HG03342 (cell line): ENCODE results near the gene SLC22A4.
A peak's percentile ranks its signal among the peaks of the same experiment; 100 is the strongest.

Experiments used
- ATAC-seq: cut with Tn5 transposase; IDR thresholded peaks from one replicate; pipeline ENCODE4 v1.9.1; 2021; ENCODE audit warnings: mild to moderate bottlenecking, moderate library complexity; ENCODE audit not compliant: unreplicated experiment

The SLC22A4 gene

DNA sequence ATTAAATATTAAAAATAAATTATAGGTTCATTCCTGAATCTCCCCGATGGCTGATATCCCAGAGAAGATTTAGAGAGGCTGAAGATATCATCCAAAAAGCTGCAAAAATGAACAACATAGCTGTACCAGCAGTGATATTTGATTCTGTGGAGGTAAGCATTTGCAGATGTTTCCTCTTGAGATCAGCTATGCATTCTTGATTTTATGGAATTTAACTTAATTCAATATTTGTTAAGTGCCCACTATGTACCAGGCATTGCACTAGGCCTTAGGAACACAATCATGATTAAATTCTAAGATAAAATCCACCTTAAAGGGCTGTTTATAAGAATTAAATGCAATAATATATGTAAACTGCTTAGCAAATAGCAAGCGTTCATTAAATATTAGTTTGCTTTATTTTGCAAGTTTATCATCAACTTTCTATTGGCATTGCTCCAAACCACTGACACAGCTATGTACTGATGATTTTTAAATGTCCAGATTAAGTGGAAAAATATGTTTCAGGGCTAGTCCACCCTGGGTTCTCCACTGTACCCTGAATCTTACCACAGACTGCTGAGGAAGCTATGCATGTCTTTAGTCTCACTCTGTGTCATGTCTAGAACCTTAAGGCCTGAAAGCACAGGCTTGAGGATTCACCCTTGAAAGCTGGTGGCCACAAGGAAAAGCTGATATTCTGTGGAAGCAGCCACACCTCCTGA is 33.2 kb downstream of the SLC22A4 start:
- ATAC-seq, result no peak

GRCh38 chr5:132334812-132335211 is 40.6 kb downstream of the SLC22A4 start:
- ATAC-seq, result no peak

- ATAC-seq, result no peak
These were observed 41.2 kb downstream of the SLC22A4 start for GRCh38 chr5:132335402-132335801.

- ATAC-seq, result no peak
These were observed 45.3 kb downstream of the SLC22A4 start for GRCh38 chr5:132339502-132339901.

DNA sequence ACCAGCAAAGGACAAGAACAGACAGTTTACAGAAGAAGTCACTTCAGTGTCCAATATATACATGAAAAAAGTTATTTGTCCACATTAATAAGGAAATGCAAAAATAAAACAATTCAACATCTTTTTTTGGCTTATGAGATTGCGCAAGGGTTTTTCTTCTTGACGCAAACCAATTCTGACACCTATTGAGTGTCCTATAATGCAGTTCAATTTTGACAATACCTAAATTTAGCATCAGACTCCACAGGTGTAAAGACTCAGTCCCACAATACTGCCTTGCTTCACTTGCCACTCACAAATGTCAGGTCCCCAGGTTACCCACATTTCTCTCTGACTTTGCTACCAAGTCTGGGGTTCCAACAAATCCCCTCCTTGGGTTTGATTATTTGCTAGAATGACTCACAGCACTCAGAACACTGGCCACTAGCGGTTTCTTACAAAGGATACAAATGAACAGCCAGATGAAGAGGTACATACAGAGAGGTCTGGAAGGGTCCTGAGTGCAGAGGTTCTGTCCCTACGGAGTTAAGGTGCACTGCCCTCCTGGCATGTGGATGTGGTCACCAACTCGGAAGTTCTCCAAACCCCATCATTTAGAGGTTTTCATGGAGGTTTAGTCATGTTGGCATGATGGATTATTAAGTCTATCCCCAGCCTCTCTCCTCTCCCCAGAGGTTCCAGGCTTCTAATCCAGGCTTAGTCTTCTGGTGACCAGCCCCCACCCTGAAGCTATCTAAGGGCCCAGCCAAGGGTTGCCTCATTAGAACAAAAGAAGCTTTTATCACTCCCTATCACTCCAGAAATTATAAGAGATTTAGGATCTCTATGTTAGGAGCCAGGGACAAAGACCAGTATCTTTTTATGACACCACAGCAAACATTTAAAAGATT is 48.3 kb downstream of the SLC22A4 start:
- ATAC-seq, result no peak

- ATAC-seq, result no peak
These were observed 50.8 kb downstream of the SLC22A4 start for GRCh38 chr5:132344775-132345514.

DNA sequence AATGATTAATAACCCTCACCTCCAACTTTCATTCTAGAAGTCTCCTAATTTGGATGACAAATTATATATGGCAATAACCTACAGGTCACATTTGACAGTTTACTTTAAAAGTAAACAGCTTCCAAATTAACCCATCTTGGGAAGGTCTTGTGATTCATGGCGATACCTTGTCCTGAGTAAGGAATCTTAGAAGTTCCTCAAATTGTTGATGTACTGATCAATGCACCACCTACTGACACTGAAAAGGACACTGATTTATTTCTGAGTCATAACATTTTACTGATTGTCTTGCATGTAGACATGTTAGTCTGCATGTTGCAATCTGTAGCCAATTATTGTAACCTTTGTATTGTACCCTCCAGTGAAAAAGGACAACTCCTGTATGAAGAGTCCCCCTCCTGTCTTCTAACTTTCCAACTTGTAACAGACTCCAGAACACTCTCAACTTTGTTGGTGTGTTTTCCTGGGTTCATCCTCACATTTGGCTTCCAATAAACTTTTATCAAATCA is 59.3 kb downstream of the SLC22A4 start:
- ATAC-seq, result no peak

DNA sequence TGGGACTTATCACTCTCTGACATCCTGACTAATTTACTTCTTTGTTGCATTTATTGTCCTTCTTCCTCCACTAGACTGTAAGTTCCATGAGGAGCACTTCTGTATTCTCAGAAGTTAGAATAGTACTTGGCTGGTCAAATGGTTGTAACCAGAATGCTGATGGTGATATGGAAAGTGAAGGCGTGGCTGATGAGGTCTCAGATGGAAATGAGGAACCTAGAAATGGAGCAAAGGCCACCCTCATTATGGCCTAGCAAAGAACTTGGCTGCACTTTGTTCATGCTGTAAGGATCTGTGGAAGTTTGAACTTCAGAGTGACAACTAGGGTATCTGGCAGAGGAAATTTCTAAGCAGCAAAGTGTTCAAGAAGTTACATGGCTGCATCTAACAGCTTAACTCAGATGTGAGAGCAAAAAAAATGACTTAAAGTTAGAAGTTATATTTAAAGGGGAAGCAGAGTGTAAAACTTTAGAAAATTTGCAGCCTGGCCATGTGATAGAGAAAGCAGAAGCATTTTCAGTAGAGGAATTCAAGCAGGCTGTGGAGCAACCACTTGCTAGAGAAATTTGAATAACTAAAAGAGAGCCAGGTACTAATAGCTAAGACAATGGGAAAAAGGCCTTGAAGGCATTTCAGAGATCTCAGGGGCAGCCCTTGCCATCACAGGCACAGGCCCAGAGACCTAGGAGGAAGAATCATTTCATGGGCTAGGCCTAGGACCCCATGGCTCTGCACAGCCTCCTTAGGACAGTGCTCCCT is 60.4 kb downstream of the SLC22A4 start:
- ATAC-seq, result no peak

DNA sequence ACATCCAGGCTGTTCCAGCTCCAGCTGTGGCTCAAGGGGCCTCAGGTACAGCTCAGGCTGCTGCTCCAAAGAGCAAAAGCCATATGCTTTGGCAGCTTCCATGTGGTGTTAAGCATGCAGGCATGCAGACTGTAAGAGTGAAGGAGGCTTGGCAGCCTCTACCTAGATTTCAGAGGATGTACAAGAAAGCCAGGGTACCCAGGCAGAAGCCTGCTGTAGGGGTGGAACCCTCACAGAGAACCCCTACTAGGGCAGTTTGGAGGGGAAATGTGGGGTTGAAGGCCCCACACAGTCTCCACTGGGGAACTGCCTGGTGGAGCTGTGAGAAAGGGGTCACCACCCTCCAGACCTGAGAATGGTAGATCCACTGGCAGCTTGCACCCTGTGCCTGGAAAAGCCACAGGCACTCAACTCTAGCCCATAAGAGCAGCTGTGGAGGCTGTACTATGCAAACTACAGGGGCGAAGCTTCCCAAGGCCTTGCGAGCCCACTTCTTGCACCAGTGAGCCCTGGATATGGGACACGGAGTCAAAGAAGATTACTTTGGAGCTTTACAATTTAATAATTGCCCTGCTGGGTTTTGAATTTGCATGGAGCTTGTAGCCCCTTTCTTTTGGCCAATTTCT is 61.1 kb downstream of the SLC22A4 start:
- ATAC-seq, result no peak

DNA sequence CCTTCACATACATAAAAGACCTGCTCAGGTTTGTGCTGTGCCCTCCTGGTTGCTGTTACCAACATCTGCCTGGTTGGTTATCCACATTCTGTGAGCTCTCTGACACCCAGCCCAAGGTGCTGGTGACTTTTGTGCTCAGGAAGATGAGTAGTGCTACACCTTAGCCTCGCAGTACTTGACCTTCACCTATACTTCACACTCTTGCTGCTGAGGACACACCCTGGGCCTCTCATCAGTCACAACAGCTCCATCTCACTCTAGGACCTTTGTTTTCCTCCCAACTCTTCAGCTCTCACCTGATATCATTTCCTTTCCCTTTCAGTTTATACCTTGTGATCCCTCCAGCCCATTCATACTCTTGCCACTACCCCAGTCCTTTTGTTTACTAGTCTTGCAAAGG is 64.6 kb downstream of the SLC22A4 start:
- ATAC-seq, result no peak

DNA sequence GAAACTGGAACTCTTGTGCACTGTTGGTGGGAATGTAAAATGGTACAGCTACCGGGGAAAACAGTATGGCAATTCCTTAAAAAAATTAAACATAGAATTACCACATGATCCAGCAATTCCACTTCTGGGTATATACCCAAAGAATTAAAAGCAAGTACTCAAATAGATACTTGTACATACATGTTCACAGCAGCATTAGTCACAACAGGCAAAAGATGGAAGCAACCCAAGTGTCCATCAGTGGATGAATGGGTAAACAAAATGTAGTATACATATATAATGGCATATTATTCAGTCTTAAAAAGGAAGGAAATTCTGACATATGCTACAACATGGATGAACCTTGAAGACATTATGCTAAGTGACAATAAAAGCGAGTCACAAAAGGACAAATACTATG is 67.9 kb downstream of the SLC22A4 start:
- no peak for ATAC-seq

- no peak for ATAC-seq
These were observed 69.4 kb downstream of the SLC22A4 start for GRCh38 chr5:132363431-132364112.

- no peak for ATAC-seq
These were observed 70.1 kb downstream of the SLC22A4 start for GRCh38 chr5:132364319-132364718.

GRCh38 chr5:132365213-132365612 is 71.0 kb downstream of the SLC22A4 start:
- ATAC-seq, result no peak

GRCh38 chr5:132368186-132368585 is 74.0 kb downstream of the SLC22A4 start:
- ATAC-seq, result no peak

DNA sequence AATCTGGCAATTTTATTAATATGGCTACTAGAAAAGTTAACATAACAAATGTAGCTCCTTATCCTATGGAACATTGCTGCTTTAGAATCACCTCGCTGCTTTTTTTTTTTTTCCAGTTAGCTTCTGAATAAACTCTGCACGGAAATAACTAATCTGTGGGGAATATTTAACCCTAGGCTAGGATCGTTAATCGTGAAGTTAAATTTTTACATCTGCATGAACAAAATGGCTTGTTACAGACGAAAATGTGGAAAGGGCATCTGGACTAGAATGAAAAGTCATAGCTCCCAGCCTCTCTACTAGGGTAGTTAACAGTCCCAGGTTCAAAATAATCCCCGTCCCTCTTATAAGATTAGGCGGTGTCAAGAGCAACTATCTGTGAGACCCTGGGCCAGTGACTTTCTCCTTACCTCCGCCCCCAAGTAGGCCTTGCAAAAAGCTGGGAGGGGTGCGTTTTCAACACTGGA is 74.8 kb downstream of the SLC22A4 start:
- ATAC-seq, result no peak

GRCh38 chr5:132369474-132370180 is 75.4 kb downstream of the SLC22A4 start, which contains the start of gene SLC22A5:
TSS of gene SLC22A5 (plus strand) at chr5:132369710. CDS start at chr5:132369973, 263 bp downstream.
- ATAC-seq, result peak; percentile 89

DNA sequence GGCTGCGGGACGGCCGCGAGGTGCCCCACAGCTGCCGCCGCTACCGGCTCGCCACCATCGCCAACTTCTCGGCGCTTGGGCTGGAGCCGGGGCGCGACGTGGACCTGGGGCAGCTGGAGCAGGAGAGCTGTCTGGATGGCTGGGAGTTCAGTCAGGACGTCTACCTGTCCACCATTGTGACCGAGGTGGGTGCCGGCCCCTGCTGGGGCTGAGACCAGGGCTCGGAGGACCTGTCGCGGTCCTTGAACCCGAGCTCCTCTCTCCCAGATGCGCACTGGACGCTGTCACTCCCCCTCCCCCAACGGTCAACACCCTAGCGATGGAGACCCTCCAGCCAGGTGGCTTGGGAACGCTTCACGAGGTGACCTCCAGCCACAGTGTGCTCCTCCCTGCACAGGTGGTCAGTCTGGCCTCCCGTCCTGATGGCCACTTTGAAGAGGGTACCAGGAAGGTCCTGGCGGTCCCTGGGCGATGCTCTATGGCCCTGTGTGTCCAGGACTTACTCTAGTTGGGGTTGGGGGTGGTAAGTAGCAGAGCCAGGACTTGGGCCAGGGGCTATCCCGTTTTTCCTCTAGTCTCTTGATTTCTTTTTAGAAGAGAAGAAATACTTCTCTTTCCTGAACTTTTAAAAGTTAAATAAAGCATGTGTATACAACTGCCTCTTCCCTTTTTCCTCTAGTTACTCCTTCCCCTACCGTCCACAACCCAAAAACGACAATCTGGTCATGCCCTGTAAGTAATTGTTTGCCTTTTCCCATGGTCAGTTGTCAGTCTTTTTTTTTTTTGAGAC is 76.2 kb downstream of the SLC22A4 start:
- ATAC-seq, result peak; percentile 10
